T-helper 1 cell (primary cell): Measurements from ENCODE around the gene FER.

ENCODE experiments used
- DNase-seq, 5 donors: peaks; one replicate each; pipeline ENCODE4 v3.0.0-alpha.2; 2012 to 2020

The FER gene

GRCh38 chr5:109192027-109192426, 444.3 kb downstream of the FER start:
- no peak for DNase-seq

GRCh38 chr5:109192555-109193281, 445.0 kb downstream of the FER start:
- no peak for DNase-seq

DNA sequence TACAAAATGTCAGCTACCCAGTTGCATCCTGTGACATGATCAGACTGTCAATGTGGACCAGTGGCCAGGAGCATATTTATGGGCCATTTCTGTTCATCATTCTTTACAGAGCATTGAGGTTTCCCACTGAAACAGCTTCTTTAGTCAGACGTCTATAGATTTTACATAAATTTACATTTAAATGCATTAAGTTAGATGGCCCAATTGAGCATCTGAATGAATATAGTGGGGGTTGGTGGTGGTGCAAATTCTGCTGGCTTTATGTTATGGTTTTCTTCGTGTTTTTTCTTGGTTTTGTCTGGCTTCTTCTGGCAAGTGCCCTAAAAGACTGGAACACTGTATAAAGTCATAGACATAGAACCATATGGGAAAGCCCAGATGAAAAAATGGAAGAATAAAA, 448.0 kb downstream of the FER start:
- DNase-seq: no peak

DNA sequence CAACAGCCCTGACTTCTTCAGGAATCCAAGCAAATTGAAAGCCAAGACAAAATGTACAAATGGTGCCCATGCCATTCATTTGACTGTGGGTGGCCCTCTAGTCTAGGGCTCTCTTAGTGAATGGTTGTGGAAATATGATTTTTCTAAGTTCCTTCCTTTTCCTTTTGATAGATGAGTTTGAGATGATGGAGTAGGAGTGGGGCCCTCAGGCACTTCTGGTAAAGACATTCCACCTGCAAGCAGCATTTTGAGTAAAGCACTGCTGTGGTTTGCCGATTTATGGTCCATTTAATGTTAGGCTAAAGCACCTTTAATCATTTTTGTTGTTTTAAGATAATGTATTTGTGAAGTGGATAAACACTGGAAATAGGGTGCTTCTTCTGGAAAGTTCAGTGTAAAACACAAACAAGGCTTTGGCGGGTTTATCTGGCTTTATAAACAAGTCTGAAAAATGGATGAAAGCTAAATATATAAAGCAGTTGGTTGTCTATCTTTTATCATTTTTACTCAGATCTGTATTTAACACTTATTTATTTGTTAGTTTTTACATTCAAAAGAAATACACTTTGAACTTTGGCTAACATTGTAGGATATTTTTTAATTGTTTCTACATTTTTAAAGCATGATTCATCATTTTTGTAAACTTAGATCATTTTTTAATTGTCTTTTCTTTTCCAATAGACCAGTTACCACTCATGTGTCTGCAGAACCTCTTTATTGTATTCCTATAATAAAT, 448.6 kb downstream of the FER start:
- DNase-seq: no peak

DNA sequence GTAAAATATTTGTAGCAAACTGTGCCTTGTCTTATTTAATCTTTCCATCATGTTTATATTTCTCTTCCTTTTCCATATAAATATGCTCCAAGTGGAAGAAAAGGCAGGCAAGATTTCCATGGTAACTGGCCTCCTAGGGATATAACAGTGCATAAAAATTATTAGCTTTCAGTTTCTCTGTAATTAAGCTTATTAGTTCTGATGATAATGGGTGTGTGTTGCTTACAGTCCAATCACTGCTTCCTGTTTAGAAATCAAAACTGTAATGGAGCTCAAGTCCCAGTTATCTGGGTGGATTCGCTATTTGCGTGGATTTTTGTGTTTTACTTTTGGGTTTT, 449.1 kb downstream of the FER start:
- DNase-seq: no peak

DNA sequence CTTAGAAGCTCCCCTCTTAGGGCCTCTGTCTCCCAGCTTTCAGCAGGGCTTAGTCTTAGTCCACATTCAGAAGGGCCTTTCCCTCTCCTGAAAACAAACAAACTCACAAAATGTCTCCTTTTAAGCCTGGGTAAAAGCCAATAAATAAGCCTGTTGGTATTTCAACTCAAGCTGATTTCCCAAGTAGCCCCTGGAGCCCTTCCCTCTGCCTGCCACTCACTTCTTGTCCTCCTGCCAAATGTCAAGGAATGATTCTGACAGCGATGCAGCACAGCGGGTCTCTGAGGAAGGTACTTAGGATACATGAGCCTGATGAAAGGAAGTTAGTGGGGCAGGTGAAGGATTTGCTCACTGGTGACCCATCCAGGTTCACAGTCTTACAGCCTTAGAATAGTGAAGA, 451.6 kb downstream of the FER start:
- DNase-seq: no peak

GRCh38 chr5:109199799-109200620, 452.3 kb downstream of the FER start:
- DNase-seq: no peak

GRCh38 chr5:109215040-109215439, 467.3 kb downstream of the FER start:
- DNase-seq: no peak

GRCh38 chr5:109218818-109219217, 471.1 kb downstream of the FER start:
- no peak for DNase-seq

GRCh38 chr5:109223531-109223930, 475.8 kb downstream of the FER start:
- DNase-seq: no peak

DNA sequence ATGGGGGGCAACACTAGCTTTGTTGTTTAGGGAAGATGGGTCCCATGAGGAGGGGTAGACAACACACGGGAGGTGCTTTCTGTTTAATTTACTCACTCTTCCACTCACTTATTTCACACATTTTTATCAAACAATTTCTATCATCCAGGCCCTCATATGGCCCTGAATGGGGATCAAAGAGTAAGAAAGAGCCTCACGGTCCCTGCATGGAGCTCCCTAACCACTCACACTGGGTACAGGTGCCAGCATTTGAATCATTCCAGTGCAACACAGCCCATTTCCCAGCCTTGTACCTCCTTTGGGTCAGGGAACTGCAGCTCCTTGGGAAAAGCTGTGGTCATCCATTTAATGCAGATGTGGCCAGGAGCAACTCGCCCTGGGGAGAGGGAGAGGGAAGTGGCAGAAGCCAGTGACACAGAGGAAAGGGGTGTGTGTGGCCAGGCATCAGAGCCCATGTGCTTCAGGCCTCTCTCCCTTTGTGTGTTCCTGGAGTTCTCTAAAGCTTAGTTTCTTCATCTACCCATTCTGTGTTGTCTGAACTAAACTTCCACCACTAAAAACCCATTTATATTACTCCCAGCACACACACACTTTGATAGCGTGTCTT, 476.7 kb downstream of the FER start:
- no peak for DNase-seq

DNA sequence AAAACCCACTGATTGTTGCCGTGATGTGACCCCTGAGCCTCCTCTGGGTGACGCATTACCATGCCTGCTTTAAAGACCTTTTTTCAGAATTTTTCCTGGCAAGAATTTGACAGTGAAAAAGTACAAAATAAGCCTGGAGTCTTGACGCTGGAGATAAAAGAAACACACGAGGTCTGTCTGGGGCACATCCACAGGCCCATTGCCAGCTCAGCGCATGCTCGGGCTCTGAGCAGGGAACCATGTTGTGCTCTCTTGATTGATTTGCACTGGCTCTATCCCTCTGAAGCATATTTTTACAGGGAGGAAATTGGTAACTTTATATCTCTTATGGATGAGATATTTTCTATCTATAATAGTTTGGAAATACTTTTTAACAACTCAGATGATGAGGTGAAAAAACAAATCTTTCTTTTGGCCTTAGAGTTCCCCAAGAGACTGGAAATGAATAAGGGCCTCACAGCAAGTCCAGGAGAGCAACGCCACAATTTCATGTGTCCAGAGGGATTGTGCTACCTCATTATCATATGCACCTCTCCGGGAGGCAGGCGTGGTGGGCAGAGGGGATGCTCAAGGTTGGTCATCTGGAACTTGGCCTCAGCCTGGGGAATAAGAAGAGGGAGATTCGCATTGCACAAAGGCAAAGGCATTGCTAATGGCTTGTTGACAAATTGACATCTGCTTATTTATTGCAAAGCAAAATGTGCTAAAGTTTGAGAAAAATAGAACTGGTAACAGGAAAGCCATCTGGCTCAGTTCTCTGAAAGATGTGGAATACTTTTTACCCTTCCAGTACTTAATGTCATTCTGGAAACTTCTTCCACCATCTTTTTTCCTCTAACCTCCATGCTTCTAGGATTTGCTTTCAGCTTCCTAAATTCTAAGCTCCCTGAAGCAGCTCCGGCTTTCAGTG, 478.3 kb downstream of the FER start:
- no peak for DNase-seq

GRCh38 chr5:109230369-109230768, 482.7 kb downstream of the FER start:
- DNase-seq: no peak

- no peak for DNase-seq
Measured at GRCh38 chr5:109231331-109231730, 483.6 kb downstream of the FER start.

DNA sequence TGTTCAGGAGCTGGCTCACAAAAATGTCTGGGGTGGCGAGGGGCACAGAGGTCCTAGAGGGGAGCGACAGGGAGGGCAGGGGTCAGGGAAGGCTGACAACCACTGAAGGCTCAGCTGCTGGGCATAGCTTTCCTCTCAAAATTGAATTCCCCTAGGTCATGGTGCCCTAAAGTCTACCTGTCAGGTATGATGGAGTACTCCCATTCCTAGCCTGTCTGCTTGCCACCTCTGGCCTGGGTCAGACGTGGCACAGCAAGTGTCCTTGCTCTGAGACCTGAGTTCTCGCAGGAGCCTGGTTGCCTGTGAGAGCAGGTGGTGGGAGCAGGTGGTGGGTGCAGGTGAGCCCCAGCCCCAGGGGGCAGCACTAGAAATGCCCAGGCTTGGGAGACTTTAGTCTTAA, 486.7 kb downstream of the FER start:
- DNase-seq: no peak

- no peak for DNase-seq
Measured at GRCh38 chr5:109239456-109239855, 491.8 kb downstream of the FER start.

- DNase-seq: no peak
Measured at GRCh38 chr5:109242518-109242917, 494.8 kb downstream of the FER start.

GRCh38 chr5:109246395-109246794, 498.7 kb downstream of the FER start:
- no peak for DNase-seq
